AG09309 (cell line): Measurements from ENCODE around the gene TBC1D1.

Source experiments
- DNase-seq: peaks from one replicate; pipeline ENCODE4 v3.0.0-alpha.2; 2010; ENCODE audit warnings: low read depth
- H3K4me3 ChIP-seq: 2 replicates; pipeline ENCODE4 v1.5.1; 2011; ENCODE audit warnings: mild to moderate bottlenecking, low read depth, low read length, moderate library complexity; ENCODE audit not compliant: control insufficient read depth
- TF ChIP-seq, protein P1 (sequence below): IDR thresholded peaks from 2 replicates; pipeline ENCODE4 v1.5.1; 2011; ENCODE audit warnings: mild to moderate bottlenecking, low read depth, low read length, inconsistent platforms; ENCODE audit not compliant: insufficient read depth, control insufficient read depth; ENCODE audit errors: missing control alignments

The TBC1D1 gene

DNA sequence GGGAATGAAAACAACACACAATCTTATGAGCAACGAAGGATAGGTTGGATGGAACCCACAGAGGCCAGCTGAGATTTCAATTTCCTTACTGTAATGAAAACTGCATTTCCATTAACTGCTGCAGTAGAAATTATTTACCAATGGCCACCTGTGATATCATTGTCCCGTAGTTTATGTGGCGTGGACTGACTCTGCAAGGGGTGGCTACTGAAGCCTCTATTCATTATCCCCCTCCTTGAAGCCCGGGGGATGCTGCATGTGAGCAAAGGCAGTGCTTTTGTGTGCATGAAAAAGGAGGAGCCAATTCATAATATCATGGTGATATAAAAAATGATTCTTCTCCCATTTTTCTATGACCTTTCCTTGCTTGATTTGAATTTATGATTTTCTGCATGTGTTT lies 277.1 kb downstream of the TBC1D1 start:
- DNase-seq: no peak
- TF ChIP-seq, protein P1, sequence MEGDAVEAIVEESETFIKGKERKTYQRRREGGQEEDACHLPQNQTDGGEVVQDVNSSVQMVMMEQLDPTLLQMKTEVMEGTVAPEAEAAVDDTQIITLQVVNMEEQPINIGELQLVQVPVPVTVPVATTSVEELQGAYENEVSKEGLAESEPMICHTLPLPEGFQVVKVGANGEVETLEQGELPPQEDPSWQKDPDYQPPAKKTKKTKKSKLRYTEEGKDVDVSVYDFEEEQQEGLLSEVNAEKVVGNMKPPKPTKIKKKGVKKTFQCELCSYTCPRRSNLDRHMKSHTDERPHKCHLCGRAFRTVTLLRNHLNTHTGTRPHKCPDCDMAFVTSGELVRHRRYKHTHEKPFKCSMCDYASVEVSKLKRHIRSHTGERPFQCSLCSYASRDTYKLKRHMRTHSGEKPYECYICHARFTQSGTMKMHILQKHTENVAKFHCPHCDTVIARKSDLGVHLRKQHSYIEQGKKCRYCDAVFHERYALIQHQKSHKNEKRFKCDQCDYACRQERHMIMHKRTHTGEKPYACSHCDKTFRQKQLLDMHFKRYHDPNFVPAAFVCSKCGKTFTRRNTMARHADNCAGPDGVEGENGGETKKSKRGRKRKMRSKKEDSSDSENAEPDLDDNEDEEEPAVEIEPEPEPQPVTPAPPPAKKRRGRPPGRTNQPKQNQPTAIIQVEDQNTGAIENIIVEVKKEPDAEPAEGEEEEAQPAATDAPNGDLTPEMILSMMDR: no peak

DNA sequence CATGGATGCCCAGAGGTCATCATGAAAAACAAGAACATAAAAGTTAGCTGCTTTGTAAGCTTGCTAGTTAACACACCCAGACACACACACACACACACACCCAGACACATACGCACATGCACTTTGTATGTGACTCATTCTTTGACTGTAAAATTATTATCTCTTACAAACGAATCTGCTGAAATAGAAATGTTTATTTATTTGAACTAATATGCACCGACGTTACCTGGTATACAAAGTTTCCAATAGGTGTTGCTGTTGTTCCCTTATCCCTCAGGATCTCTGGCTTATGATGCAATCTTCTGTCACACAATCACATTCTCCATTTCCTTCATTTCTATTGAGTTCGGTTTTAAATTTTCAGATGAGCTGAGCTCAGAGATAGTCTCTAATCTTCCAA lies 278.6 kb downstream of the TBC1D1 start:
- TF ChIP-seq, protein P1: no peak
- no peak for DNase-seq
- no peak overlapping the region for H3K4me3 ChIP-seq

More for the DNA sequence above, 277.1 kb downstream of the TBC1D1 start:
- H3K4me3 ChIP-seq: no peak overlapping the region

DNA sequence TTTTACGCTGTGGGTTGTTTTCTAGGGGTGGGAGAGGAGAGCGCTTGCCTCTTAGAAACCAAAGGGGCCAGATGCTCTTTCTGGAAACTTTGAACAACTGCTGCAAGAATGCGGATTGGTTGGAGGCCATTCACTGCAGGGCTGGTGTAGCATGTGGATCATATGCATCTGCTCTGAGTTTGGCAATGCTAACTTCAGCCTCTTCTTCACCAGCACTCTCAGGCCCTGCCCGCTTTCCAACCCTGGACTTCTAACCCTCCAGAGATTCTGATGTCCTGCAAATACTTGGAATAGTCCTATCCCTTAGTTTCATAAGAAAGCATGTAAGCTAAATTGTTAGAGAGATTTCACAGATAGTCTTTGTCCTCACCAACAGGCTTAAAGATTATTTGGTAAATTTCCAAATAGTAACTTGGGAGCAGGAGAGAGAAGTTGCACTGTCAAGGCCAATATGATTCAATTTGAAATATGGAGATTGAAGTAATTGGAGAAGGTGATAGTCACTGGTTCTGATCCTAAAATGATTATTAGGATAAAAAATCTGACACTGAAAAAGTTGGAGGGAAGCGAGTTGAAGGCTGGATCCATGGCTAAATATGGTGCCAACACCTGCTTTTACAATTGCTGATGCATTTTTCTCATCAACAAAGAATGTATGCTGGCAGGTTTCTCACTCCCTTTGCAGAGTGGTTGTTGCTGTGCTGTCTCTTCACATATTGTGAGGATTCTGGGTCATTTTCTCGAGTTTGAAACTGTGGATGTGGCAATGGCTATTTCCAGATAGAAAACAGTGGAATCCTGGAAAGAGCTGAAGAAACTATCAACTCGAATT lies 279.7 kb downstream of the TBC1D1 start:
- no peak overlapping the region for H3K4me3 ChIP-seq
- TF ChIP-seq, protein P1: no peak
- no peak for DNase-seq

DNA sequence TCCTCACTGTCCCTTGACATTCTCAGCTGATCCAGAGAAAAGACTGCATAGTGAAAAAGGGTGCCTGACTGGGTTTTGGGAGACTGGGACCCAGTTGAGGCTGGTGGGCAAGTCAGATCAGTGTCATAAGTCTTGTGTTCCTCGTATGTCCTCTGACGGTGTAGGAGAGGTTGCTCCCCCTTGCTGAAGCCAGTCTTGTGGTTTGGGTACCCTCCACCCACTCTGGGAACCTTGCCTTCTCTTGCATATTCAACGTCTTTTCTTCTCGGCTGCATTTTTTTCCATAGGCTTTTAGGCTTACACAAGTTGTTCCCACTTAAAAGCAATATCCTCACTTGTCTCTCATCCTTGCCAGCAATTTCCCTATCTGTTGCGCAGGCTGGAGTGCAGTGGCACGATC lies 281.2 kb downstream of the TBC1D1 start:
- H3K4me3 ChIP-seq: no peak overlapping the region
- TF ChIP-seq, protein P1: no peak
- DNase-seq: no peak

DNA sequence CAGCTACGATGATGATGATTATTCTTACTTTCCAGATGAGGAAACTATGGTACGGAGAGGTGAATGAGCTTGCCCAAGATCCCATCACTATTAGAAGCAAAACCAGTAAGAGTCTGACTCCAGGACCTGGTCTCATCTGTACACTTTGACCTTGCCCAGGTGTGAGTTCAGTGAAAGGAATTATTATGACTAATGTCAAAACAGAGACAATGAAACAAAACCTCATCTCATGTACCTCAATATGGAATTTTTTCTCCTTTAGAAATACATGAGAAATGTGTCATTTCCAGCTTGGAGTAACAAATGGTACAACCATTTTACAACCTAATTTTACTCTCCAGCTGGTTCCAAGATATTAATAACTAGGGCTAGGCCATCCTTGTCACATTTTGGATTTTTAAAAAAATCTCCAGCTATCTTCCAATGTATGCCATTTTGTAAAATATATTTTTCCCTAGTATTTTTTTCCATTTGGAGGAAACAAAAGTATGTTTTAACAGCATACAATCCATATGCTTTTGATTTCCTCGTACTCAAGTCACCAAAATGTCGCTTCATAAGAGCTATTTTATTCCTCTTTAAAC lies 283.1 kb downstream of the TBC1D1 start:
- DNase-seq: no peak
- H3K4me3 ChIP-seq: no peak overlapping the region
- TF ChIP-seq, protein P1: no peak

DNA sequence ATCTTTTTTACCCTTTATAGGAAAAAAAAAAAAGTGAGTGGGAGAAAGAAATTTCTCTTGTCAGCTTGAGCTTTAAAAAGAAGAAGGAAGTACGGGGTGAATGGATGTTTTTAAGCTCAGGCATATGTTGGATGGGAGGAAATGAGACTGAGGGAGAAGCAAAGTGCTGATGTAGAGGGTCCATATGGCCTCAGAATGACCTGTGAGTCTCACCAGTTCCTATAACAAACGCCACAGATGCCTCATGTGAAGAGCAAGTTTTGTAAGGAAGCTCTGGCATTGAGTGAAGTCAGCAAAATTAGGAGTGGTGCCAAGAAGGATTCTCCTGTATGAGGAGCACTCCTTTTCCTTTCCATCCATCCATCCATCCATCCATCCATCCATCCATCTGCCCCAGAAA lies 283.9 kb downstream of the TBC1D1 start:
- DNase-seq: no peak
- no peak overlapping the region for H3K4me3 ChIP-seq
- TF ChIP-seq, protein P1: no peak
